ENCODE results near the gene DOCK4. TPM values are rescaled to one million over a fixed set of nuclear protein-coding genes. Genes with fewer than 3 reads are reported as not detected.
"Not testable (repeated sequence)": the region's sequence is repeated elsewhere in the genome, so short reads cannot be mapped to it uniquely, and the experiment has no call there.

Gene DOCK4
- total RNA-seq, 1 experiment from 2014 or later: 0.07 TPM

GRCh38 chr7:111952783-111953182 lies 253.4 kb downstream of the DOCK4 start:
- DNase-seq (ENCODE audit: low spot score): no peak
- in situ Hi-C loops (cut with HindIII; ENCODE audit: low sequenced_read_pairs): no loop called here

- no peak for DNase-seq (ENCODE audit: low spot score)
- in situ Hi-C loops (cut with HindIII; ENCODE audit: low sequenced_read_pairs): no loop called here
These were observed 255.1 kb downstream of the DOCK4 start for GRCh38 chr7:111951052-111951451.

- DNase-seq (ENCODE audit: low spot score): no peak
- in situ Hi-C loops (cut with HindIII; ENCODE audit: low sequenced_read_pairs): no loop called here
These were observed 263.6 kb downstream of the DOCK4 start for GRCh38 chr7:111942450-111943081.

- DNase-seq (ENCODE audit: low spot score): no peak
- in situ Hi-C loops (cut with HindIII; ENCODE audit: low sequenced_read_pairs): no loop called here
These were observed 269.0 kb downstream of the DOCK4 start for GRCh38 chr7:111937163-111937562.

- in situ Hi-C loops (cut with HindIII; ENCODE audit: low sequenced_read_pairs): no loop called here
- DNase-seq (ENCODE audit: low spot score): no peak
These were observed 272.6 kb downstream of the DOCK4 start for GRCh38 chr7:111933609-111934008.

- in situ Hi-C loops (cut with HindIII; ENCODE audit: low sequenced_read_pairs): no loop called here
- DNase-seq (ENCODE audit: low spot score): no peak
These were observed 274.2 kb downstream of the DOCK4 start for GRCh38 chr7:111931958-111932357.

- no peak for DNase-seq (ENCODE audit: low spot score)
- in situ Hi-C loops (cut with HindIII; ENCODE audit: low sequenced_read_pairs): no loop called here
These were observed 275.1 kb downstream of the DOCK4 start for GRCh38 chr7:111931016-111931517.

GRCh38 chr7:111929264-111929663 lies 276.9 kb downstream of the DOCK4 start:
- in situ Hi-C loops (cut with HindIII; ENCODE audit: low sequenced_read_pairs): no loop called here
- no peak for DNase-seq (ENCODE audit: low spot score)

GRCh38 chr7:111927353-111928019 lies 278.7 kb downstream of the DOCK4 start:
- in situ Hi-C loops (cut with HindIII; ENCODE audit: low sequenced_read_pairs): no loop called here
- DNase-seq (ENCODE audit: low spot score): no peak

- in situ Hi-C loops (cut with HindIII; ENCODE audit: low sequenced_read_pairs): no loop called here
- no peak for DNase-seq (ENCODE audit: low spot score)
These were observed 285.9 kb downstream of the DOCK4 start for GRCh38 chr7:111920329-111920728.

GRCh38 chr7:111919631-111920179 lies 286.5 kb downstream of the DOCK4 start:
- DNase-seq (ENCODE audit: low spot score): no peak
- in situ Hi-C loops (cut with HindIII; ENCODE audit: low sequenced_read_pairs): no loop called here

GRCh38 chr7:111919164-111919563 lies 287.0 kb downstream of the DOCK4 start:
- no peak for DNase-seq (ENCODE audit: low spot score)
- in situ Hi-C loops (cut with HindIII; ENCODE audit: low sequenced_read_pairs): no loop called here

GRCh38 chr7:111918461-111918860 lies 287.7 kb downstream of the DOCK4 start:
- in situ Hi-C loops (cut with HindIII; ENCODE audit: low sequenced_read_pairs): no loop called here
- no peak for DNase-seq (ENCODE audit: low spot score)

GRCh38 chr7:111917404-111917803 lies 288.8 kb downstream of the DOCK4 start:
- in situ Hi-C loops (cut with HindIII; ENCODE audit: low sequenced_read_pairs); DNase-seq (ENCODE audit: low spot score): not testable (repeated sequence)

- no peak for DNase-seq (ENCODE audit: low spot score)
- in situ Hi-C loops (cut with HindIII; ENCODE audit: low sequenced_read_pairs): no loop called here
These were observed 291.9 kb downstream of the DOCK4 start for GRCh38 chr7:111914291-111914690.

- no peak for DNase-seq (ENCODE audit: low spot score)
- in situ Hi-C loops (cut with HindIII; ENCODE audit: low sequenced_read_pairs): no loop called here
These were observed 294.8 kb downstream of the DOCK4 start for GRCh38 chr7:111911166-111911961.

GRCh38 chr7:111910656-111911055 lies 295.5 kb downstream of the DOCK4 start:
- in situ Hi-C loops (cut with HindIII; ENCODE audit: low sequenced_read_pairs): no loop called here
- peak; percentile 16 for DNase-seq (ENCODE audit: low spot score)

- DNase-seq (ENCODE audit: low spot score); in situ Hi-C loops (cut with HindIII; ENCODE audit: low sequenced_read_pairs): not testable (repeated sequence)
These were observed 297.5 kb downstream of the DOCK4 start for GRCh38 chr7:111908673-111909072.

GRCh38 chr7:111903797-111904196 lies 302.4 kb downstream of the DOCK4 start:
- in situ Hi-C loops (cut with HindIII; ENCODE audit: low sequenced_read_pairs): no loop called here
- DNase-seq (ENCODE audit: low spot score): no peak

GRCh38 chr7:111903016-111903415 lies 303.2 kb downstream of the DOCK4 start:
- in situ Hi-C loops (cut with HindIII; ENCODE audit: low sequenced_read_pairs): no loop called here
- DNase-seq (ENCODE audit: low spot score): no peak
